DOHH2 (cell line): ENCODE results near the gene ADARB1.

Experiments used
- H3F3A ChIP-seq: fragments of 200-600 bp; sonication (generic), shearing (Covaris generic); 2 replicates; pipeline ENCODE4 v1.6.0; 2016; ENCODE audit warnings: antibody characterized with exemption, mild to moderate bottlenecking; ENCODE audit not compliant: control insufficient read depth, insufficient read depth
- H3K27ac ChIP-seq: fragments of 200-600 bp; sonication (generic); 2 replicates; pipeline ENCODE4 v1.5.1; 2014; ENCODE audit warnings: low read depth, mild to moderate bottlenecking, low read length, moderate library complexity
- H3K27me3 ChIP-seq: fragments of 200-600 bp; sonication (generic); 2 replicates; pipeline ENCODE4 v1.6.1; 2014; ENCODE audit warnings: mild to moderate bottlenecking, low read length, mixed read lengths; ENCODE audit not compliant: control insufficient read depth
- H3K36me3 ChIP-seq: fragments of 200-600 bp; sonication (generic); 2 replicates; pipeline ENCODE4 v1.6.1; 2014; ENCODE audit warnings: mild to moderate bottlenecking, low read length, moderate library complexity, mixed read lengths; ENCODE audit not compliant: control insufficient read depth
- H3K4me1 ChIP-seq: fragments of 200-600 bp; sonication (generic); 2 replicates; pipeline ENCODE4 v1.6.1; 2014; ENCODE audit warnings: mild to moderate bottlenecking, low read length, mixed read lengths; ENCODE audit not compliant: control insufficient read depth
- H3K4me2 ChIP-seq: fragments of 200-600 bp; sonication (generic); 2 replicates; pipeline ENCODE4 v1.6.0; 2014; ENCODE audit warnings: mild to moderate bottlenecking, low read length, moderate library complexity
- H3K4me3 ChIP-seq: fragments of 200-600 bp; sonication (generic); 2 replicates; pipeline ENCODE4 v1.5.1; 2014; ENCODE audit warnings: mild to moderate bottlenecking, low read length, mixed read lengths
- H3K79me2 ChIP-seq: fragments of 200-600 bp; sonication (generic); 2 replicates; pipeline ENCODE4 v1.6.1; 2014; ENCODE audit warnings: mild to moderate bottlenecking, low read length, mixed read lengths; ENCODE audit not compliant: control insufficient read depth
- H3K9me2 ChIP-seq: fragments of 200-600 bp; sonication (generic); replicated peaks from 2 replicates; pipeline ENCODE4 v1.6.1; 2014; ENCODE audit warnings: mild to moderate bottlenecking, low read length, mixed read lengths; ENCODE audit not compliant: control insufficient read depth
- H3K9me3 ChIP-seq: fragments of 200-600 bp; sonication (generic); 2 replicates; pipeline ENCODE4 v1.6.1; 2014; ENCODE audit warnings: antibody characterized with exemption, low read length, mixed read lengths; ENCODE audit not compliant: control insufficient read depth, insufficient read depth
- H4K20me1 ChIP-seq: fragments of 200-600 bp; sonication (generic); 2 replicates; pipeline ENCODE4 v1.6.0; 2014; ENCODE audit warnings: low read depth, mild to moderate bottlenecking, antibody characterized with exemption, low read length, moderate library complexity; ENCODE audit not compliant: control insufficient read depth, insufficient read depth
- CTCF ChIP-seq: fragments of 200-600 bp; sonication (generic); IDR thresholded peaks from one replicate; pipeline ENCODE4 v1.5.1; 2014; ENCODE audit warnings: antibody characterized with exemption, mild to moderate bottlenecking, low read depth, low read length; ENCODE audit not compliant: poor library complexity, severe bottlenecking
- EZH2phosphoT487 ChIP-seq: fragments of 200-600 bp; sonication (generic); IDR thresholded peaks from 2 replicates; pipeline ENCODE4 v1.6.1; 2017; ENCODE audit warnings: borderline replicate concordance, mild to moderate bottlenecking, antibody characterized with exemption, low read length, moderate library complexity, mixed read lengths

Gene ADARB1

GRCh38 chr21:45217010-45217409 is 142.6 kb downstream of the ADARB1 start:
- Histone ChIP-seq H3K4me3 (no peak overlapping the region), H3K27me3 (peaks cover 3% of the 10 kb centered on the region; the same call in 1 of the 2 replicates), H3K4me2 (no peak overlapping the region), H3K9me3 (peaks cover 4% of the 10 kb centered on the region), H3K27ac (no peak overlapping the region), H3F3A (no peaks in the 10 kb centered on the region), H3K4me1 (no peaks in the 10 kb centered on the region), H3K79me2 (no peaks in the 10 kb centered on the region), H3K36me3 (no peaks in the 10 kb centered on the region), H4K20me1 (no peaks in the 10 kb centered on the region), H3K9me2 (no peaks in the 10 kb centered on the region)
- TF ChIP-seq EZH2phosphoT487 = no peak
- TF ChIP-seq CTCF = no peak

- no peak overlapping the region for H3K4me3 ChIP-seq
- no peaks in the 10 kb centered on the region for H3K4me1 ChIP-seq
- no peak overlapping the region for H3K27ac ChIP-seq
- no peak overlapping the region for H3K4me2 ChIP-seq
- H3K9me2 ChIP-seq = no peaks in the 10 kb centered on the region
- H4K20me1 ChIP-seq = no peaks in the 10 kb centered on the region
- H3F3A ChIP-seq = no peaks in the 10 kb centered on the region
- H3K79me2 ChIP-seq = no peaks in the 10 kb centered on the region
- H3K27me3 ChIP-seq = no peaks in the 10 kb centered on the region
- TF ChIP-seq EZH2phosphoT487 = no peak
- TF ChIP-seq CTCF = no peak
- H3K9me3 ChIP-seq = peaks cover 4% of the 10 kb centered on the region
- no peaks in the 10 kb centered on the region for H3K36me3 ChIP-seq
These were observed 145.1 kb downstream of the ADARB1 start for GRCh38 chr21:45219517-45219916.

GRCh38 chr21:45220071-45220481 is 145.7 kb downstream of the ADARB1 start:
- Histone ChIP-seq H3K4me3 (no peak overlapping the region), H3K27ac (no peak overlapping the region), H3K79me2 (no peaks in the 10 kb centered on the region), H3K27me3 (no peaks in the 10 kb centered on the region), H3K36me3 (no peaks in the 10 kb centered on the region), H3F3A (no peaks in the 10 kb centered on the region), H3K4me2 (no peak overlapping the region), H3K9me3 (peaks cover 4% of the 10 kb centered on the region), H4K20me1 (no peaks in the 10 kb centered on the region), H3K9me2 (no peaks in the 10 kb centered on the region), H3K4me1 (no peaks in the 10 kb centered on the region)
- TF ChIP-seq EZH2phosphoT487 (no peak), CTCF (no peak)
